HepG2 (cell line): Measurements from ENCODE around the gene SSNA1. TPM values are rescaled to one million over a fixed set of nuclear protein-coding genes. Genes with fewer than 3 reads are reported as not detected.
A peak's percentile ranks its signal among the peaks of the same experiment; 100 is the strongest.

Source experiments
- ATAC-seq: fragments of 200-7000 bp; cut with Tn5 transposase; 3 replicates; pipeline ENCODE4 v1.9.1; 2020; ENCODE audit warnings: mild to moderate bottlenecking, moderate library complexity
- BruUV-seq: library from RNA; stranded (reverse); fragments of 400-500 nt; replicated peaks from 2 replicates; lab custom pipeline; 2021; lab: Mats Ljungman, UMichigan
- CTCF ChIA-PET: fragments of 300-600 bp; formaldehyde crosslinking; extraction: SDS; loops from one replicate; lab custom pipeline; 2021; ENCODE audit warnings: low total read pairs, inconsistent platforms, low intra/inter-chr PET ratio; lab: Yijun Ruan, JAX
- POLR2A ChIA-PET: fragments of 350-600 bp; sonication (Branson Sonifier 250); formaldehyde crosslinking; loops from one replicate; lab custom pipeline; 2020; ENCODE audit warnings: antibody characterized with exemption, inconsistent platforms; lab: Yijun Ruan, JAX
- DNase-seq: peaks from one replicate; pipeline ENCODE4 v3.0.0-alpha.2; 2015; ENCODE audit warnings: low spot score
- FAIRE-seq: peaks from 3 replicates; lab custom pipeline; 2011; peaks lifted over from hg19 to GRCh38; lab: Jason Lieb, UNC
- H2AFZ ChIP-seq: one replicate; pipeline ENCODE4 v1.6.1; 2011; ENCODE audit warnings: low read length, inconsistent platforms
- H3K27ac ChIP-seq: fragments of 300-600 bp; 3 replicates; pipeline ENCODE4 v1.8.0; 2011; ENCODE audit warnings: mixed run types, mild to moderate bottlenecking, mixed read lengths, low read length, inconsistent platforms; ENCODE audit not compliant: insufficient read depth; ENCODE audit errors: extremely low read length
- H3K27me3 ChIP-seq, 2 experiments: fragments of 200-600 bp in 1 of 2; 2 replicates in 1 of 2; 3 replicates in 1 of 2; pipeline versions ENCODE4 v1.6.0 to v1.8.0; 2011; ENCODE audit warnings: low read length in 2 of 2, mild to moderate bottlenecking in 2 of 2, moderate library complexity in 2 of 2, inconsistent platforms in 1 of 2; ENCODE audit not compliant: insufficient read depth in 2 of 2, control insufficient read depth in 1 of 2
- H3K36me3 ChIP-seq, 2 experiments: fragments of 200-600 bp in 1 of 2; replicated peaks in 1 of 2; 2 replicates in 1 of 2; 3 replicates in 1 of 2; pipeline versions ENCODE4 v1.5.1 to v1.8.0; 2011; ENCODE audit warnings: low read length in 2 of 2, inconsistent platforms in 1 of 2; ENCODE audit not compliant: insufficient read depth in 2 of 2, control insufficient read depth in 1 of 2
- H3K4me1 ChIP-seq: 2 replicates; pipeline ENCODE4 v1.5.1; 2012; ENCODE audit warnings: low read length, inconsistent platforms; ENCODE audit not compliant: insufficient read depth
- H3K4me2 ChIP-seq: 2 replicates; pipeline ENCODE4 v1.6.0; 2011; ENCODE audit warnings: low read depth, low read length, inconsistent platforms
- H3K4me3 ChIP-seq, 3 experiments: fragments of 200-600 bp in 1 of 3; sonication (generic), shearing (Covaris generic) in 1 of 3; replicated peaks in 1 of 3; 2 replicates each; pipeline ENCODE4 v1.5.1; 2011 to 2016; ENCODE audit warnings: low read length in 3 of 3, inconsistent platforms in 2 of 3, low read depth in 2 of 3, mild to moderate bottlenecking in 2 of 3, control low read depth in 1 of 3, mixed read lengths in 1 of 3; ENCODE audit not compliant: insufficient read depth in 1 of 3
- H3K79me2 ChIP-seq: one replicate; pipeline ENCODE4 v1.6.1; 2011; ENCODE audit warnings: low read length, inconsistent platforms; ENCODE audit not compliant: insufficient read depth
- H3K9ac ChIP-seq: 2 replicates; pipeline ENCODE4 v1.6.0; 2011; ENCODE audit warnings: mild to moderate bottlenecking, low read depth, low read length, inconsistent platforms; ENCODE audit not compliant: insufficient read depth
- H3K9me3 ChIP-seq: 2 replicates; pipeline ENCODE4 v1.5.1; 2012; ENCODE audit warnings: mild to moderate bottlenecking, low read length
- H4K20me1 ChIP-seq: 2 replicates; pipeline ENCODE4 v1.6.0; 2011; ENCODE audit warnings: inconsistent platforms, mild to moderate bottlenecking, low read length, moderate library complexity; ENCODE audit not compliant: insufficient read depth
- AGO2 ChIP-seq: fragments of 200-400 bp; formaldehyde crosslinking; optimal IDR thresholded peaks from 2 replicates; pipeline ENCODE3; 2017; ENCODE audit warnings: mild to moderate bottlenecking, low read depth, low read length, moderate library complexity
- AKAP8 ChIP-seq: sonication (generic); formaldehyde crosslinking; IDR thresholded peaks from 2 replicates; pipeline ENCODE4 v1.5.1; 2020; ENCODE audit warnings: mild to moderate bottlenecking, missing genetic modification reagents
- ETV5 ChIP-seq: IDR thresholded peaks from 2 replicates; pipeline ENCODE4 v1.6.1; 2018; ENCODE audit warnings: missing biosample characterization, missing genetic modification reagents, inconsistent platforms, borderline replicate concordance
- HNRNPL ChIP-seq: fragments of 200-400 bp; formaldehyde crosslinking; IDR thresholded peaks from 2 replicates; pipeline ENCODE4 v1.6.1; 2017; ENCODE audit warnings: mild to moderate bottlenecking, low read depth, low read length
- POLR2A ChIP-seq, 2 experiments: IDR thresholded peaks; 2 replicates each; pipeline ENCODE4 v1.6.1; 2011; ENCODE audit warnings: low read depth in 2 of 2, low read length in 2 of 2, mild to moderate bottlenecking in 1 of 2, moderate library complexity in 1 of 2; ENCODE audit not compliant: insufficient read depth in 1 of 2
- SRY ChIP-seq: sonication (generic); formaldehyde crosslinking; IDR thresholded peaks from 2 replicates; pipeline ENCODE4 v1.8.0; 2022; ENCODE audit warnings: mild to moderate bottlenecking, missing genetic modification reagents
- ZNF263 ChIP-seq: sonication (generic); formaldehyde crosslinking; IDR thresholded peaks from 2 replicates; pipeline ENCODE4 v1.4.0; 2020; ENCODE audit warnings: missing genetic modification reagents
- ZNF703 ChIP-seq: sonication (generic); formaldehyde crosslinking; IDR thresholded peaks from 2 replicates; pipeline ENCODE4 v1.5.1; 2020; ENCODE audit warnings: missing genetic modification reagents, mild to moderate bottlenecking, moderate library complexity, borderline replicate concordance
- ZNF891 ChIP-seq: sonication (generic); formaldehyde crosslinking; IDR thresholded peaks from 2 replicates; pipeline ENCODE4 v1.5.0; 2020; ENCODE audit warnings: mild to moderate bottlenecking, missing genetic modification reagents
- WGBS: methylation state at CpG from one replicate; pipeline ENCODE4 v1.1.6; 2017; ENCODE audit warnings: low lambda C conversion rate; 5-methylcytosine and 5-hydroxymethylcytosine counted together
- in situ Hi-C: cut with HindIII; loops from 2 replicates; pipeline ENCODE4 v1.10.0; 2017; ENCODE audit warnings: low pct_unique_long_range_greater_than_20kb; ENCODE audit not compliant: extremely low pct_ligation_motif_present
- intact Hi-C: fragments of 100-400 bp; cut with micrococcal nuclease; formaldehyde crosslinking; loops from one replicate; pipeline ENCODE4 v1.10.0; 2022; ENCODE audit not compliant: unreplicated experiment
- polyA plus RNA-seq, 8 experiments: library from polyadenylated mRNA; depleted of rRNA in 3 of 8; stranded (reverse) in 7 of 8; unstranded in 1 of 8; fragments of >200 nt; fragmentation: Illumina TruSeq in 4 of 8; extraction: Trizol in 4 of 8; gene quantifications; 2 replicates each; pipeline versions ENCODE4 v1.2.1 to v1.2.3, GENCODE V29; 2011 to 2016; ENCODE audit warnings: low read depth in 4 of 8, missing spikeins in 1 of 8, mixed read lengths in 1 of 8; ENCODE audit not compliant: insufficient read depth in 1 of 8
- total RNA-seq, 5 experiments: library from RNA; depleted of rRNA; stranded (reverse); fragments of >200 nt; fragmentation: Illumina TruSeq; extraction: Trizol; gene quantifications; 2 replicates each; pipeline ENCODE4 v1.2.3, GENCODE V29; 2016; ENCODE audit warnings: low read depth in 1 of 5

The SSNA1 gene
- total and polyA plus RNA-seq, 2 of the 13 experiments (the other 11 are each of a cell fraction or from before 2014, with no cell fraction given) = 35.9 to 49.4 TPM

DNA sequence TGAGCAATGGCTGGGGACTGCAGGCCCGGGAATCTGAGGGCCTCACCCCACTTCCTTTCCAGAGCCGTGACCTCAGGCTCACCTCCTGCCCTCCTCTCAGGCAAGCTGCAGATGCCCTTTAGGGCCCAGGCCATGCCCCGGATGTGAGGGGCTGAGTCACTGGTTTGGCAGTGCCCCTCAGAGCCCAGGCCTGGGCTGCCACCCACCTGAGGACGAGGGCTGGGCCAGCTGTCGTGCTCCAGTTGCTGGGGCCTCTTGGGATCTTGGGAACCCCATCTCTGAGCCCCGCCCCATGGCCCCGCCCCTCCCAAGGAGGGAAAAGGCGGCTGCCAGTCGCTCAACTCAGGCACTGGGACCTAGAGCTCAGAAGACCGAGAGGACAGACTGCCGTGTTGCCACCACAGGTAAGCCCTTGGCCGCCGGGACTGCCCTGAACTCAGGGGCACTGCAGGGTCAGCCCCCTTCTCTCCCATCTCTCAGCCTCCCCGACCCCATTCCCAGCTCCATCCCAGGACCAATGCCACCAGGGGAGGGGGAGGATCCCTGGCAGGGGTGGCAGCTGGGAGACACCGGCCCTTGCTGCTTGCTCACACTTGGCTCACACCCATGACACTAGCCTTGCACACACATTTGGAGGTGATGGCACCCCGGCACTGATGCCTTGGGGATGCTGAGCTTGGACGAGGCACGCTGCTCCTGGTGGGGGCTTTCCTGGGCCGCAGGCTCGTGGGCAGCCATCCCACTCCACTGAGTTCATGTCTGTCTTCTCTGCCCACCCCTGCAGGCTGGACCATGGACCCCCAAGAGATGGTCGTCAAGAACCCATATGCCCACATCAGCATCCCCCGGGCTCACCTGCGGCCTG is 36.6 kb downstream of the SSNA1 start, which contains the start of gene CYSRT1:
Gene CYSRT1, plus strand, starts transcription at position 345 of the 865 bp plus-strand sequence. Its CDS starts 448 bp downstream, at position 793.
- no peak for FAIRE-seq
- no peak for DNase-seq
- Histone ChIP-seq H3K27ac (peak within 1 kb of the TSS; percentile 58), H3K27me3 (no peaks in the 10 kb centered on the region; a peak in 1 of 5 replicates), H3K4me3 (peak within 1 kb of the TSS; percentile 84 to 99 (median 92)), H4K20me1 (no peaks in the 10 kb centered on the region), H3K36me3 (no peaks in the 10 kb centered on the region), H3K4me2 (peak within 1 kb of the TSS; percentile 84), H3K9ac (peak within 1 kb of the TSS; percentile 94), H2AFZ (no peak within 1 kb of the TSS), H3K79me2 (no peaks in the 10 kb centered on the region), H3K4me1 (peaks cover 66% of the 10 kb centered on the region), H3K9me3 (no peaks in the 10 kb centered on the region)
- intact Hi-C loops = no loop called here
- no TSS peak for BruUV-seq
- ChIA-PET POLR2A (interaction anchor here (1.9 to 13.4 kb wide), 4 partner anchors 10 to 36 kb away, joined by 5 to 225 read pairs (median 32); partner anchors contain the start of genes ANAPC2, NDOR1, SSNA1 and TMEM203), CTCF (no interaction called here)
- 40% methylated on average over 7 of the region's 23 CpGs for WGBS
- in situ Hi-C loops = loop anchor here (5.0 kb wide), 2 partner anchors 38 to 113 kb away; partner anchors contain the start of genes ANAPC2, DPP7 and SSNA1
- no peak for ATAC-seq
- TF ChIP-seq ETV5 (CRISPR knock-in tag) = peak; percentile 24; the same call in 1 of the 2 replicates
- TF ChIP-seq AGO2 = peak; percentile 64
- peak; percentile 26; the same call in 1 of the 2 replicates for TF ChIP-seq SRY (CRISPR knock-in tag)
- TF ChIP-seq HNRNPL = 0 out of 2 replicates have a peak, but pooled peaks have one; percentile 25
- TF ChIP-seq ZNF891 = 0 out of 2 replicates have a peak, but pooled peaks have one; percentile 3
- no peak for TF ChIP-seq ZNF703 (CRISPR knock-in tag)
- no peak for TF ChIP-seq ZNF263 (CRISPR knock-in tag)
- TF ChIP-seq POLR2A (IDR thresholded peaks at IDR 0.05; ENCODE audit: insufficient read depth in 1 of 2, low read depth in 2 of 2, low read length in 2 of 2) = peak in 1 of 2 experiments; percentile 26; a peak in 1 of 4 replicates
- TF ChIP-seq AKAP8 (CRISPR knock-in tag) = 0 out of 2 replicates have a peak, but pooled peaks have one; percentile 47
